ENCODE results near the gene TCF7. TPM values are rescaled to one million over a fixed set of nuclear protein-coding genes. Genes with fewer than 3 reads are reported as not detected.

The TCF7 gene
- total RNA-seq, 2 experiments from 2014 or later = 19.2 to 21.9 TPM

DNA sequence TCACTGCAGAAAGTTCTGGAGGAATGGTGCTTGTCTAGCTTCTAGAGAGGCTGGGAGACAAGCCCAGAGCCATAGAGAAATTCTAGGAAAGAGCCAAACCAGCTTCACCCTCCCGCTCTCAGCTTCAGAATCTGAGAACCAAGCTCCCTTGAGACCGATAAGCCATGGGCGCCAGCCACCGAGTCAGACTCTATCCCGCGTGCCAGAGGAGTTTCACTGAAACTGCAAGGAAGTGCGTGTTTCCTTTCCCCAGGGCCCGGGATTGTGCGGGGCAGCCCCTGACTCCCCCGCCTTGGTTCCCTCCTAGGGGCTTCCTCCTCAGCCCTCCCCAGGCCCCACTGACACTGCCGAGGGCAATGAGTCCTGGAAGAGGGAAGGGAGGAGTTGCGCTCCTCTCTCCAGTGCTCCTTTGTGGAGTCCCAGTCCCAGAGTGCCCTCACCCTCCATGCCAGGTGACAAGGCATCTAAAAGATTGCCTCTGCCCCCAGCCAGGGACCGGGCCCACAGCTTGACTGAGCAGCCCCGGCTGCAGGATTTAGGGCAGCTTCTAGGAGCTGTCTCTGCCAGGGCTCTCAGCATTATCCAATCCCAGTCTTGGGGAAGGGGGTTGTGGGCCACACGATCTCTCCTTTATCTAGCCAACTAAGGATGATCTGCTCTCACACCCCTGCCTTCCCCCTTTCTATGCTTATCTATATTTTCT lies 18.4 kb upstream of the TCF7 start:
- ChIA-PET POLR2A (no interaction called here), CTCF (interaction anchor here (0.9 kb wide), 1 partner anchor 44 kb away, joined by 3 read pairs; no protein-coding TSS in a partner anchor)
- peaks cover 12% of the 10 kb centered on the region for H3K4me1 Mint-ChIP-seq

GRCh38 chr5:134097211-134097749 lies 17.2 kb upstream of the TCF7 start:
- Mint-ChIP-seq H3K4me3 (no peak overlapping the region), H3K4me1 (peaks cover 16% of the 10 kb centered on the region), H3K36me3 (ENCODE audit: low read depth) (no peaks in the 10 kb centered on the region), H3K27me3 (peaks cover 56% of the 10 kb centered on the region), H3K27ac (no peak overlapping the region), H3K9me3 (no peaks in the 10 kb centered on the region)
- ChIA-PET CTCF (no interaction called here), POLR2A (interaction anchor here (1.4 kb wide), 1 partner anchor 9 kb away, joined by 4 read pairs; no protein-coding TSS in a partner anchor)
- DNase-seq = no peak

More for the DNA sequence above, 18.4 kb upstream of the TCF7 start:
- Mint-ChIP-seq H3K27me3 (peaks cover 67% of the 10 kb centered on the region), H3K27ac (no peak overlapping the region), H3K4me3 (no peak overlapping the region), H3K9me3 (no peaks in the 10 kb centered on the region), H3K36me3 (ENCODE audit: low read depth) (no peaks in the 10 kb centered on the region)
- DNase-seq = no peak

DNA sequence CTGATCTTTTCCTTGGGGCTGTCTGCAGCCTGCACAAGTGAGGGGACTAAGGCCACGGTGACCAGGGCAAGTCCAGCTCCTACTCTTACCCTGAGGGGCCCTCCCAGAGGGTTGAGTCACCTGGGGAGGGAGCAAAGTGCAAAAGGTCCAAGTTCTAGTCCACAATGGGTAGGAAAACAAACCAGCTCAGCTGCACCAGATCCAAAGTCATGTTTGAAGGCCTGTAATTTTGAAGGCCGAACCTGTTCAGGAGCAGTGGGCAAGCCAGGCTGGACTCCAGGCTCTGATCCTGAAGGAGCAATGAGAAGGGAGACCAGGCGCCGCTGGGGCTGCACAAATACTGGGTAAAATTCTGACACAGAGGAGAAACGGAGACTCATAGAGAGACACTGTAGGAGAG lies 15.8 kb upstream of the TCF7 start:
- Mint-ChIP-seq H3K27ac (no peak overlapping the region), H3K9me3 (no peaks in the 10 kb centered on the region)
- POLR2A ChIA-PET = interaction anchor here (3.2 kb wide), 1 partner anchor 78 kb away, joined by 12 read pairs; the partner anchor contains the start of gene SKP1

DNA sequence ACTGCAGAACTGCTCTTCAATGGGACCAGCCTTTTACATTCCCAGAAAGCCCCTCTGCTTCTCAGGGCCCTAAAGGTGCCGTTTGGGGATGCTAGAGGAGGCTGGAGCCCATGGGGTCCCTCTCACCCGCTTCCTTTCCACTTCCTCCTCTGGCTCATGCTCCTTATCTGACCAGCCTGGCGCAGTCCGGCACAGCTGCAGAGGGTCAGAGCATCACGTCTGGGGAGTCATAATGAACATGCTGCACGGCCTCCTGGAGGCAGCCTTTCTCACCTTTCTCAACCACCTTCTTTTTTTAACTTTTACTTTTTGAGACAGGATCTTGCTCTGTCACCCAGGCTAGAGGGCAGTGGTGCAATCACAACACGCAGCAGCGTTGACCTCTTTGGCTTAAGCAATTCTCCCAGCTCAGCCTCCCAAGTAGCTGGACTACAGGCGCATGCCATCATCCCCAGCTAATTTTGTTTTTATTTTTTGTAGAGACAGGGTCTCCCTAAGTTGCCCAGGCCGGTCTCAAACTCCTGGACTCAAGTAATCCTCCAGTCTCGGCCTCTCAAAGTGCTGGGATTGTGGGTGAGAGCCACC lies 15.1 kb upstream of the TCF7 start:
- Mint-ChIP-seq H3K9me3 (no peaks in the 10 kb centered on the region), H3K4me1 (peaks cover 27% of the 10 kb centered on the region), H3K36me3 (ENCODE audit: low read depth) (no peaks in the 10 kb centered on the region), H3K4me3 (no peak overlapping the region), H3K27me3 (peaks cover 56% of the 10 kb centered on the region), H3K27ac (no peak overlapping the region)
- ChIA-PET CTCF (interaction anchor here (1.0 to 5.6 kb wide), 7 partner anchors 13 to 73 kb away, joined by 3 to 74 read pairs (median 6); partner anchors contain the start of gene TCF7), POLR2A (interaction anchor here (0.8 to 3.2 kb wide), 5 partner anchors 12 to 78 kb away, joined by 3 to 12 read pairs (median 6); partner anchors contain the start of gene SKP1)
- DNase-seq = no peak

More for the DNA sequence above, 15.8 kb upstream of the TCF7 start:
- CTCF ChIA-PET = interaction anchor here (0.6 to 5.6 kb wide), 3 partner anchors 14 to 265 kb away, joined by 4 to 74 read pairs (median 5); partner anchors contain the start of gene TCF7
- H3K4me3 Mint-ChIP-seq = no peak overlapping the region
- no peak for DNase-seq
- H3K27me3 Mint-ChIP-seq = peaks cover 54% of the 10 kb centered on the region
- peaks cover 22% of the 10 kb centered on the region for H3K4me1 Mint-ChIP-seq
- no peaks in the 10 kb centered on the region for H3K36me3 Mint-ChIP-seq (ENCODE audit: low read depth)

DNA sequence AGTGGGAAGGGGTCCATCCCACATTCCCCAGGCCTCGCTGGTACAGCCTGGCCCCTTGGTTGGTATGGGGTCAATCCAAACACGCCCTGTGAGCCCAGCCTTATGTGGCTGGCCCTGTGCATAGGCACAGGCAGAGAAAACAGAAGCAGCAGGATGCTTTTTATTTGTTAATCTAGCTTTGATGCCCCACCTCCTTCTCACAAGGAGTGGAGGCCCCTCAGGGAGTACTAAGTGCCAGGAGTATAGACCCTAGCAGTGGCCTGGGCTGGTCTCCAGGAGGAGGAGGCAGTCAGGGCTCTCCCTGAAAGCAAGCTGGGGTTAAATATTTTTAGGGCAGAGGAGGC lies 14.6 kb upstream of the TCF7 start:
- ChIA-PET CTCF (interaction anchor here (0.6 to 5.6 kb wide), 13 partner anchors 12 to 487 kb away, joined by 3 to 74 read pairs (median 4); partner anchors contain the start of gene TCF7), POLR2A (interaction anchor here (0.7 to 3.2 kb wide), 7 partner anchors 11 to 77 kb away, joined by 3 to 12 read pairs (median 5); partner anchors contain the start of genes SKP1 and TCF7)
- Mint-ChIP-seq H3K27me3 (peaks cover 59% of the 10 kb centered on the region), H3K4me1 (peaks cover 32% of the 10 kb centered on the region), H3K27ac (no peak overlapping the region), H3K9me3 (no peaks in the 10 kb centered on the region), H3K36me3 (ENCODE audit: low read depth) (no peaks in the 10 kb centered on the region), H3K4me3 (no peak overlapping the region)
- no peak for DNase-seq

- Mint-ChIP-seq H3K4me3 (no peak overlapping the region), H3K27me3 (peaks cover 64% of the 10 kb centered on the region), H3K9me3 (no peaks in the 10 kb centered on the region), H3K36me3 (ENCODE audit: low read depth) (no peaks in the 10 kb centered on the region), H3K4me1 (peaks cover 38% of the 10 kb centered on the region), H3K27ac (peak overlapping the region; percentile 36)
- CTCF ChIA-PET = interaction anchor here (0.6 to 5.6 kb wide), 19 partner anchors 12 to 487 kb away, joined by 3 to 74 read pairs (median 4); partner anchors contain the start of genes TCF7 and VDAC1
- DNase-seq = peak; percentile 79
- POLR2A ChIA-PET = interaction anchor here (0.5 to 3.2 kb wide), 10 partner anchors 11 to 1128 kb away, joined by 3 to 12 read pairs (median 4); partner anchors contain the start of genes SKP1 and TCF7
Observed at GRCh38 chr5:134100283-134101091, 14.0 kb upstream of the TCF7 start.

- H3K36me3 Mint-ChIP-seq (ENCODE audit: low read depth) = no peaks in the 10 kb centered on the region
- POLR2A ChIA-PET = interaction anchor here (1.2 to 3.2 kb wide), 5 partner anchors 10 to 75 kb away, joined by 4 to 13 read pairs (median 6); partner anchors contain the start of gene SKP1
Observed at GRCh38 chr5:134101686-134102439, 12.6 kb upstream of the TCF7 start.

GRCh38 chr5:134103397-134103796 lies 11.1 kb upstream of the TCF7 start:
- CTCF ChIA-PET = interaction anchor here (3.9 to 5.6 kb wide), 2 partner anchors 9 to 47 kb away, joined by 11 to 74 read pairs; partner anchors contain the start of gene TCF7
- POLR2A ChIA-PET = interaction anchor here (2.4 kb wide), 1 partner anchor 9 kb away, joined by 13 read pairs; no protein-coding TSS in a partner anchor
- Mint-ChIP-seq H3K4me1 (peaks cover 47% of the 10 kb centered on the region), H3K9me3 (no peaks in the 10 kb centered on the region), H3K36me3 (ENCODE audit: low read depth) (no peaks in the 10 kb centered on the region), H3K27ac (no peak overlapping the region), H3K4me3 (no peak overlapping the region), H3K27me3 (peaks cover 64% of the 10 kb centered on the region)
- no peak for DNase-seq

More at GRCh38 chr5:134101686-134102439, 12.6 kb upstream of the TCF7 start:
- CTCF ChIA-PET = interaction anchor here (0.6 to 5.6 kb wide), 16 partner anchors 11 to 266 kb away, joined by 3 to 74 read pairs (median 4); partner anchors contain the start of genes TCF7 and VDAC1
- peaks cover 47% of the 10 kb centered on the region for H3K4me1 Mint-ChIP-seq
- peaks cover 66% of the 10 kb centered on the region for H3K27me3 Mint-ChIP-seq
- H3K27ac Mint-ChIP-seq = no peak overlapping the region
- no peaks in the 10 kb centered on the region for H3K9me3 Mint-ChIP-seq
- peak; percentile 72 for DNase-seq
- H3K4me3 Mint-ChIP-seq = no peak overlapping the region

DNA sequence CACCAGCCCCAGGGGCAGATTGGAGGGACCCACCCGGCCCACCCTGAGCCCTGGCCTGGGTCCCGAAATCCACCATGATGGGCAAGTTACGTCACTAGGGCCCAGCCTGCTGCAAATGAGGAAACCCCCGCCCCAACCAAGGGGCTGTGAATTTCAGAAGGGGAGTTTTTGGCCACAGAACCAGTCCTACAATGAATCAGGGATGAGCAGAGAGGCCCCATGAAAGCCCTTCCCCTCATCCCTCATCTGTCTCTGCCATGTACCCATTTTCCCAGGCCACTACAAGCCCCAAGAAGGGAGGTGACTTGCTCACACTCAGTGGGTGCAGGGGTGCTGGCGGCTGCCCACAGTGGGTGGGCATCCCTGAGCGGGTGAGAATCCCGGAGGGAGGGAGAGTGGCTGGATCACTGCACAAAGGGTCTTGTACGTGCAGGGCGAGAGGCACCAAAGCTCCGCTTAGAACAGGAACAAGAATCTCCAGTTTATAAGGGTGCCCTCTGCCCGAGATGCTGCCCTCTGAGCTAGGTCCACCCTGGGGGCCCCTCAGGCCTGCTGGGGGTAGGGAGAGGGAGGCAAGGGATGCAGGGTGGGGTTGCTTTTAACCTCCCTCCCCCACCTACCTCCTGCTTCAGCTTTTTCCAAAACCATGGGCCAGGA lies 10.4 kb upstream of the TCF7 start:
- Mint-ChIP-seq H3K9me3 (no peaks in the 10 kb centered on the region), H3K4me3 (peak overlapping the region; percentile 16), H3K27me3 (peaks cover 58% of the 10 kb centered on the region), H3K4me1 (peaks cover 47% of the 10 kb centered on the region), H3K36me3 (ENCODE audit: low read depth) (no peaks in the 10 kb centered on the region), H3K27ac (no peak overlapping the region)
- no peak for DNase-seq
- ChIA-PET CTCF (interaction anchor here (1.3 kb wide), 1 partner anchor 9 kb away, joined by 3 read pairs; no protein-coding TSS in a partner anchor), POLR2A (interaction anchor here (0.7 to 1.8 kb wide), 4 partner anchors 12 to 43 kb away, joined by 3 to 9 read pairs (median 4); no protein-coding TSS in a partner anchor)

- CTCF ChIA-PET = interaction anchor here (1.8 kb wide), 1 partner anchor 67 kb away, joined by 9 read pairs; no protein-coding TSS in a partner anchor
- H3K9me3 Mint-ChIP-seq = no peaks in the 10 kb centered on the region
- POLR2A ChIA-PET = no interaction called here
- H3K27me3 Mint-ChIP-seq = peaks cover 59% of the 10 kb centered on the region
- no peaks in the 10 kb centered on the region for H3K36me3 Mint-ChIP-seq (ENCODE audit: low read depth)
- no peak for DNase-seq
- no peak overlapping the region for H3K27ac Mint-ChIP-seq
- peaks cover 50% of the 10 kb centered on the region for H3K4me1 Mint-ChIP-seq
- no peak overlapping the region for H3K4me3 Mint-ChIP-seq
Observed at GRCh38 chr5:134106991-134107701, 7.3 kb upstream of the TCF7 start.
